A549 (cell line): ENCODE data around the gene TMEM229A.

ENCODE experiments used
- MYC ChIP-seq: IDR thresholded peaks from 2 replicates; pipeline ENCODE4 v1.6.1; 2012; ENCODE audit warnings: mild to moderate bottlenecking, inconsistent platforms, low read length, improper control_type of control experiment, borderline replicate concordance
- POLR2A ChIP-seq: IDR thresholded peaks from 2 replicates; pipeline ENCODE4 v1.6.1; 2012; ENCODE audit warnings: mild to moderate bottlenecking, low read length
- SMC3 ChIP-seq: fragments of >200 bp; sonication (Bioruptor Twin); formaldehyde crosslinking; IDR thresholded peaks from 3 replicates; pipeline ENCODE4 v1.6.1; 2018; ENCODE audit warnings: inconsistent platforms
- TF ChIP-seq, protein P1 (sequence below): fragments of >200 bp; sonication (Bioruptor Twin); formaldehyde crosslinking; IDR thresholded peaks from 3 replicates; pipeline ENCODE4 v1.5.1; 2016

DNA sequence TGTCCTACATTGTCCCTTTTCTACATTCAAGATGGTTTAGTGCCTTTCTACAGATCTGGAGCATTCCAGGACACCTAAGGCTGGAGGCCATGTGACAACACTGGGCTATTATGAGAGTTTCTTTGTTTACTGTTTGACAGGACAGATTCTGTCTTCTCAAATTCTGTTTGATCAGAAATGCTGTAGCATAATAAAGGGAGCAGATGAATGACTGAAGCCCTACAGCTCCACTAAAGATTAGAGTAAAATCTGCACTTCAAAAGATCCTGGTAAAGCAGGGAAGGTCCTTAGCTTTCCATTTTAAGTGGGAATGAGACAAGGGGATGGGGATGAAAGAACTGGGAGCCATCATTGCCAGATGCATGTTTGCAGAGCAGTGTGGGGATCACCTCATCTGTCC, 38.4 kb downstream of the TMEM229A start:
- TF ChIP-seq POLR2A = no peak
- TF ChIP-seq, protein P1, sequence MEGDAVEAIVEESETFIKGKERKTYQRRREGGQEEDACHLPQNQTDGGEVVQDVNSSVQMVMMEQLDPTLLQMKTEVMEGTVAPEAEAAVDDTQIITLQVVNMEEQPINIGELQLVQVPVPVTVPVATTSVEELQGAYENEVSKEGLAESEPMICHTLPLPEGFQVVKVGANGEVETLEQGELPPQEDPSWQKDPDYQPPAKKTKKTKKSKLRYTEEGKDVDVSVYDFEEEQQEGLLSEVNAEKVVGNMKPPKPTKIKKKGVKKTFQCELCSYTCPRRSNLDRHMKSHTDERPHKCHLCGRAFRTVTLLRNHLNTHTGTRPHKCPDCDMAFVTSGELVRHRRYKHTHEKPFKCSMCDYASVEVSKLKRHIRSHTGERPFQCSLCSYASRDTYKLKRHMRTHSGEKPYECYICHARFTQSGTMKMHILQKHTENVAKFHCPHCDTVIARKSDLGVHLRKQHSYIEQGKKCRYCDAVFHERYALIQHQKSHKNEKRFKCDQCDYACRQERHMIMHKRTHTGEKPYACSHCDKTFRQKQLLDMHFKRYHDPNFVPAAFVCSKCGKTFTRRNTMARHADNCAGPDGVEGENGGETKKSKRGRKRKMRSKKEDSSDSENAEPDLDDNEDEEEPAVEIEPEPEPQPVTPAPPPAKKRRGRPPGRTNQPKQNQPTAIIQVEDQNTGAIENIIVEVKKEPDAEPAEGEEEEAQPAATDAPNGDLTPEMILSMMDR = no peak
- TF ChIP-seq MYC = no peak
- no peak for TF ChIP-seq SMC3
